HG02763 (cell line): ENCODE data around the gene AHCYL1.
"Not testable (repeated sequence)": the region's sequence is repeated elsewhere in the genome, so short reads cannot be mapped to it uniquely, and the experiment has no call there.

Source experiments
- ATAC-seq: cut with Tn5 transposase; IDR thresholded peaks from one replicate; pipeline ENCODE4 v1.9.1; 2021; ENCODE audit warnings: mild to moderate bottlenecking, moderate library complexity; ENCODE audit not compliant: unreplicated experiment

Gene AHCYL1

GRCh38 chr1:109996476-109996875 is 11.9 kb downstream of the AHCYL1 start:
- no peak for ATAC-seq

DNA sequence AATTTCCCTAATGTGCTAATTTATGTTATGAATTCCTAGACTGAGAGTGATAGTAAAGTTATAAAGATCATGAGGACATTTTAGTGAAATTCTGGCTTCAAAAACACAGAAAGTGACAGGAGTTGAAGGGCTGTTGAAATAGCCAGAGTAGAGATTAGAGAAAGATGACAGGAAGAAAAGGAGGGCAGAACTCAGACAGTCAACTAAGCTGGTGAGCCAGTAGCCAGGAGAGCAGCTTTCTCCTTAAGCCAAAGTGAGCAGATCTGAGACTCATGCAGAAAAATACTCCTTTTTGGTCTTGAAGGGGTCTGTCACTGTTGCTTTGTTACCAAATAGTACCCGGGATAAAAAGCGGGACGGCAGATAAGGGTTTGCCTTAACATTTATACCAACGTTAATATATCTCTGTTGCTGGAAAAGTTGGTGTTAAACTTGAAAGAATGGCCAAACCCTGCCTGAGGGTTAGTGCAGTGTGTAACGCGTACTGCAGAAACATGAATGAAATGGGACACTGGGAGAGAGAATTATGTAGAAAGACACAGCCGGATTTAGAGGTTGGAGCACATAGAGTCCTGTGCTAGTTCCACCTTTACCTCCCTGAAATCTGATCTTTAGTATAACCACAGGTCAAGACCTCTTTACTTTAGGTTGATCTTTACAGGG is 12.8 kb downstream of the AHCYL1 start:
- no peak for ATAC-seq

- no peak for ATAC-seq
Observed at GRCh38 chr1:109997867-109998229, 13.3 kb downstream of the AHCYL1 start.

GRCh38 chr1:110002695-110003094 is 18.1 kb downstream of the AHCYL1 start:
- no peak for ATAC-seq

- ATAC-seq: peak; percentile 57
Observed at GRCh38 chr1:110003747-110004428, 19.3 kb downstream of the AHCYL1 start.

DNA sequence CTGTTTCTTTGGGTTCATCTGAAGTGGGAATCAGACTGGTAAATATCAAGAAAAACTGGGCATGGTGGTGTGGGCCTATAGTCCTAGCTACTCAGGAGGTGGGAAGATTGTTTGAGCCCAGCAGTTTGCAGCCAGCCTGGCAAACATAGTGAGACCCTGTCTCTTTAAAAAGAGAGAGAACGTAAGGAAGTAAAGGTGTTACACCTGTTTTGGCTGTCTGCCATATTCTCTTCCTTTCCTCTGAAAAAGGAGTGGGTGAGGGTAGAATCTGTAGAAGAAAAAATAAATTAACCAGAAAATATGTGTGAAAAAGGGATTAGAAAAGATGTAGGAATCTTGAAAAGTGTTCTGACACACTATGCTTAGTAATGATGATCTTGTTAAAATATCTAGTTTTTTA is 20.0 kb downstream of the AHCYL1 start:
- no peak for ATAC-seq

DNA sequence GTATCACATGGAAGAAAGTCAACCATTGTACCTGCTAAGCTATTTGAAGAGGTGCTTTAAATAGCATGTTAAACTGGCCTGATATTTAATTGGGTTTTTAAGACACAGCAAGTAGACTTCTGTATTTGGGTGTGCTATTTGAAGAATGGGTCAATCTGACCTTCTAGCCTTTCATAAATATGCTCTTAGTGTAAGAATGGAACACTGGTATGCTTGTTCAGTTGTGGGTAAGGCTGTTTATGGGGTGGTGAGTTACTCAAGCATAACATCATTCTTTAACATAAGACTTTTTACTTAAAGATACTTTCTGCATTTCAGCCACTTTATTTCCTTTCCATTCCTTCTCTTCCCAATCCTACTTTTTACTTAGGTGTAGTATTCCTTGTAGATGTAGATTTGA is 21.4 kb downstream of the AHCYL1 start:
- no peak for ATAC-seq

GRCh38 chr1:110006516-110006915 is 22.0 kb downstream of the AHCYL1 start:
- no peak for ATAC-seq

DNA sequence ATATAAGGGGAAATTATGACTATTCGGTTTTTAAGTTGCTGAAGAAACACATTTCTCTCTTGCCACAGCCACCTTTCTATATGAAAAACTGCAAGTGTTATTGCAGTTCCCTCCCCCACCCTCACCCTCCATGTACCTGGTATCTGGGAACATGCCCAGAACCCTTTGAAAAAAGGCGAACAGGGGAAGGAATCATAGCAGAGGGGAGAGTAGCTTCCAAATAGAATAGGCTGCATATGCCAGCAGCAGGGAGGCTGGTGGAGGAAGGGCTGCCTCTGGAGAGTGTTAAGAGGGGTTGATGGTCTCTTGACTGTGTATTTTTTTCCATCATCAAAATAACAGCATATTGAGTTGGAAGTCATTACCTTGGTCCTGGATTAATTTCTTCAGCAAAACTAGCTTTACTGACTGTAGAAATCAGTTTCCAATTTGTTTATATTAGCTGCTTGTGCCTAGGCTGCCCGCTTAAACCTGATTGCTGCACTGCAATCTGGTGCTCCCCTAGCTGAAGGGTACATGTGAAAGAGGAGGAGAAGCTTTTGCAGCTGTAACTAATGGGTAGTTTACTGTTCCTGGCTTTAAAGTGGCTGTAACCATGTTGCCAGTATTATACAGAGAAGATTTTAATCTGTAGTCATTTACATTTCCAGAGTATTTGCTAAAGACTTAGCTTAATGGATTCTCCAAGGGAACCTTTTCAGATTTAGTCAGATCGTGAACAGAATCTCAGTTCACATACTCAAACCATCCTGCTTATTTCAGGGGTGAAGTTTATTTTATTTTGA is 22.7 kb downstream of the AHCYL1 start:
- ATAC-seq: no peak

- ATAC-seq: no peak
Observed at GRCh38 chr1:110008971-110009565, 24.5 kb downstream of the AHCYL1 start.

GRCh38 chr1:110011527-110012041 is 27.0 kb downstream of the AHCYL1 start:
- peak; percentile 98 for ATAC-seq

DNA sequence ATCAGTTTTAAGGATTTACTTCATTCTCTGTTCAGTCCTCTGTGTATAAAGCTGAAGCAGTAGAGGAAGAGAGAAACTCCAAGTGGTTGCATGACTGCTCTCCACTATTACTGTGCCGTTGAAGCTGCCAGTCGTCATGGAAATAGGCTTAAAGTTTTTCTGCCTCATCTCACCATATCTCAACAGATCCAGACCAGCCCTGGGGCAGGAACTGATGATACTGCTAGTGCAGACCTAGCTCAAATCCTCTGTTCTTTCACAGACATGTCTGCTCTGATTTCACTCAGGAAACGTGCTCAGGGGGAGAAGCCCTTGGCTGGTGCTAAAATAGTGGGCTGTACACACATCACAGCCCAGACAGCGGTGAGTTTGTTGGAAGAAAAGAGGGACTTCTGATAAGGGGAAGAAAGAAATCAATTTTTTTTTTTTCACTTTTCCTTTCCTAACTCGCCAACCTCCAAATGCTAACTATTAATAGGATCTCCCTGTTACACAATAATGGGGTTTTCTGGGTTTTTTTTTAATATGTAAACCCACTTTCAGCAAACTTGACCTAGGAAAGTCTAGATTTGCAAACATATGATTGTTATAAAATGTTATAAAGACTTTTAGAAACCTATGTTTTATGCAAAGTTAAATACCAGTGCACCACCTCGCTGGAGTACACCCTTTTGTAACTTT is 27.7 kb downstream of the AHCYL1 start:
- peak; percentile 41 for ATAC-seq

GRCh38 chr1:110017792-110018191 is 33.2 kb downstream of the AHCYL1 start:
- no peak for ATAC-seq

GRCh38 chr1:110018396-110018795 is 33.8 kb downstream of the AHCYL1 start:
- ATAC-seq: no peak

- ATAC-seq: no peak
Observed at GRCh38 chr1:110019770-110020169, 35.2 kb downstream of the AHCYL1 start.

GRCh38 chr1:110021285-110021684 is 36.7 kb downstream of the AHCYL1 start:
- no peak for ATAC-seq

- ATAC-seq: no peak
Observed at GRCh38 chr1:110024613-110025012, 40.0 kb downstream of the AHCYL1 start.

DNA sequence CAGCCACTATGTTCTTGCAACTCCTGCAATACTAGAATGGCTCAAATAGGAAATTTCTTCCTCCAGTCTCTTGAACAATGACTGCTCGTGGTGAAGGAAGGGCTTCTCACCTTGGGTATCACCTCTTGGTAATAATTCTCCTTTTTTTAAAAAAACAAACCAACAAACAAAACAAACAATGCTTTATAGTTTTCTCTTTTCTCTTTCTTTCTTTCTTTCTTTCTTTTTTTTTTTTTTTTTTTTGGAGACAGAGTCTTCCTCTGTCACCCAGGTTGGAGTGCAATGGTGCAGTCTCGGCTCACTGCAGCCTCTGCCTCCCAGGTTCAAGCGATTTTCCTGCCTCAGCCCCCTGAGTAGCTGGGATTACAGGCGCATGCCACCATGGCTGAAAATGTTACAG is 46.1 kb downstream of the AHCYL1 start:
- not testable (repeated sequence) for ATAC-seq

DNA sequence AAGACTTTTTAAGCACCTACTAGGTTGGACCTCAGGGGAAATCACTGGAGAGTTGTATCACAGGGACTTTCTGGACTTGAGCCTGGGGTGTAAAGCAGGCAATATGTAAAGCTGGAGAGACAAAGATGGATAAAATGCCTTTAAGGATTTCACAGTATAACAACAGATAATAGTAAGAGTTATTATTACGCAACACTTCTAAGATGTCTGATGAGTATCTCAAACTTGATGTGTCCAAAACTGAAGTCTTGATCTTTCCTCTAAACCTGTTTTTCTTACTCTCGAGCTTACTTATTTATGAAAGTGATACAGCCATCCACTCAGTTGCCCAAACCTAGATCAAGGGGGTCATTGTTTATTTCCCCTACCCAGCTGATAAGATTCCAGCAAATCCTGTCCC is 47.8 kb downstream of the AHCYL1 start:
- ATAC-seq: no peak

DNA sequence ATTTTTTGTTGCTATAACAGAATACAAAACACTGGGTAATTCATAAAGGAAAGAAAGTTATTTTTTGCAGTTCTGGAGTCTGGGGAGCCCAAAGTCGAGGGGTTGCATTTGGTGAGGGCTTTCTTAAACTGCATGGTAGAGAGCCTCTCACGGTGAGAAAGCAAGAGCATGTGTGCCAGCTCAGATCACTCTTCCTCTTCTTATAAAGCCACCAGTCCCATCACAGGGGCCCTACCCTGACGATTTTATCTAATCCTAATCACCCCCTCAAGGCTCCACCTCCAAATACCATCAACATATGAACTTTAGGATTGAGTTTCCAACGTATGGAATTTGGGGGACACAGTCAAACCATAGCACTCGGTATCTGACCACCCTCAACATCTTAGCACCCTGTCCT is 48.9 kb downstream of the AHCYL1 start:
- no peak for ATAC-seq

DNA sequence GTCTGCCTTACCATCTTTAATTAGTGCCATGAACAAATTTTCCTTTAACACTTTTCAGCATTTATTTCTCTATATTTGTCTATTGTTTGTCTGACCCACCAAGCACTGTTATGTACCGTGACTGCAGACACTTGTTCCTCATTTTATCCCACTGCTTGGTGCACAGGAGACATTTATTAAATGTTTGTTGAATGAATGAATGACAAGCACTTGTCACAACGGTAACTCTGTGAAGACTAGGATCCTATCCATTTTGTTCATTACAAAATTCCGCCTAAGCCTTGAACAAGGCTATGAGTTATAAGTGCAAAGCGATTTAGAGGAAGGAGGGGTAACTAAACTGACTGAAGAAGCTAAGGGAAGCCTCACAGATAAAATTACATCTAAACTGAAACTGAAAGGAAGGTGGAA is 49.5 kb downstream of the AHCYL1 start:
- ATAC-seq: no peak
